Panc1 (cell line): ENCODE data around the gene MDM2. TPM values are rescaled to one million over a fixed set of nuclear protein-coding genes. Genes with fewer than 3 reads are reported as not detected.

Experiments
- ATAC-seq: fragments of 200-7000 bp; cut with Tn5 transposase; 2 replicates; pipeline ENCODE4 v1.9.1; 2020; ENCODE audit warnings: mild to moderate bottlenecking, moderate library complexity
- BruUV-seq: library from RNA; stranded (reverse); fragments of 400-500 nt; replicated peaks from 2 replicates; lab custom pipeline; 2021; lab: Mats Ljungman, UMichigan
- CTCF ChIA-PET: fragments of 300-600 bp; sonication (Branson Sonifier 250); formaldehyde crosslinking; loops from one replicate; lab custom pipeline; 2022; ENCODE audit warnings: antibody characterized with exemption; lab: Charles Lee
- POLR2A ChIA-PET: fragments of 300-600 bp; sonication (Branson Sonifier 250); formaldehyde crosslinking; loops from one replicate; lab custom pipeline; 2022; ENCODE audit warnings: antibody characterized with exemption; lab: Charles Lee
- DNase-seq: peaks from one replicate; pipeline ENCODE4 v3.0.0-alpha.2; 2010; ENCODE audit warnings: low read depth, low spot score
- H3K27ac ChIP-seq: 2 replicates; pipeline ENCODE4 v1.5.1; 2011; ENCODE audit warnings: mild to moderate bottlenecking, low read length, inconsistent platforms
- H3K27me3 ChIP-seq: fragments of 200-500 bp; sonication (Bioruptor generic); 2 replicates; pipeline ENCODE4 v1.6.0; 2014; ENCODE audit warnings: low read length, inconsistent platforms; ENCODE audit not compliant: control insufficient read depth, insufficient read depth
- H3K36me3 ChIP-seq: fragments of 200-500 bp; sonication (Bioruptor generic); 2 replicates; pipeline ENCODE4 v1.5.1; 2014; ENCODE audit warnings: inconsistent platforms, mild to moderate bottlenecking, low read length, moderate library complexity; ENCODE audit not compliant: control insufficient read depth, insufficient read depth
- H3K4me1 ChIP-seq: 2 replicates; pipeline ENCODE4 v1.5.1; 2011; ENCODE audit warnings: inconsistent platforms, mild to moderate bottlenecking, low read length, moderate library complexity; ENCODE audit not compliant: control insufficient read depth, insufficient read depth
- H3K4me3 ChIP-seq, 2 experiments: 2 replicates each; pipeline ENCODE4 v1.5.1; 2011 to 2012; ENCODE audit warnings: low read depth in 2 of 2, low read length in 2 of 2, mild to moderate bottlenecking in 2 of 2, inconsistent platforms in 1 of 2, moderate library complexity in 1 of 2
- H3K9me3 ChIP-seq: fragments of 200-500 bp; sonication (Bioruptor generic); 2 replicates; pipeline ENCODE4 v1.5.1; 2014; ENCODE audit warnings: low read depth, mild to moderate bottlenecking, inconsistent platforms, low read length, moderate library complexity; ENCODE audit not compliant: control insufficient read depth, insufficient read depth
- CTCF ChIP-seq: fragments of 450-650 bp; IDR thresholded peaks from 2 replicates; pipeline ENCODE4 v1.5.1; 2017; ENCODE audit warnings: mild to moderate bottlenecking
- POLR2AphosphoS5 ChIP-seq: IDR thresholded peaks from 2 replicates; pipeline ENCODE4 v1.6.1; 2012; ENCODE audit warnings: mild to moderate bottlenecking, low read depth, low read length, moderate library complexity
- REST ChIP-seq, 2 experiments: IDR thresholded peaks; 2 replicates each; pipeline ENCODE4 v1.6.1; 2011 to 2012; ENCODE audit warnings: low read depth in 2 of 2, control low read depth in 1 of 2, low read length in 1 of 2, mild to moderate bottlenecking in 1 of 2, moderate library complexity in 1 of 2; ENCODE audit not compliant: insufficient read depth in 1 of 2
- SIN3A ChIP-seq: IDR thresholded peaks from 2 replicates; pipeline ENCODE4 v1.6.1; 2012; ENCODE audit warnings: low read depth, mild to moderate bottlenecking, low read length, moderate library complexity, borderline replicate concordance; ENCODE audit not compliant: insufficient read depth
- TCF7L2 ChIP-seq: IDR thresholded peaks from 2 replicates; pipeline ENCODE4 v1.6.1; 2011; ENCODE audit warnings: mild to moderate bottlenecking, low read depth, low read length, inconsistent platforms
- in situ Hi-C: cut with HindIII; loops from 2 replicates; pipeline ENCODE4 v1.10.0; 2016; ENCODE audit warnings: low sequenced_read_pairs, low pct_unique_long_range_greater_than_20kb
- intact Hi-C: fragments of 100-400 bp; cut with micrococcal nuclease; formaldehyde crosslinking; loops from one replicate; pipeline ENCODE4 v1.10.0; 2022; ENCODE audit not compliant: unreplicated experiment
- total RNA-seq: library from RNA; stranded (reverse); gene quantifications from one replicate; pipeline ENCODE4 v1.2.1, GENCODE V29; 2021; ENCODE audit not compliant: unreplicated experiment

Gene MDM2
- total RNA-seq, 1 experiment from 2014 or later = 101 TPM

GRCh38 chr12:68785823-68786222, 22.2 kb upstream of the MDM2 start:
- no peak for ATAC-seq
- TF ChIP-seq POLR2AphosphoS5 (no peak), CTCF (no peak), REST (IDR thresholded peaks at IDR 0.05; ENCODE audit: insufficient read depth in 1 of 2, low read depth in 2 of 2, low read length in 1 of 2) (no peak), SIN3A (no peak), TCF7L2 (no peak)

GRCh38 chr12:68786929-68787328, 21.0 kb upstream of the MDM2 start:
- H3K27me3 ChIP-seq = no peaks in the 10 kb centered on the region
- in situ Hi-C loops = no loop called here
- no peaks in the 10 kb centered on the region for H3K9me3 ChIP-seq
- intact Hi-C loops = no loop called here
- ATAC-seq = peak; percentile 65; the same call in 1 of the 2 replicates
- BruUV-seq = no TSS peak
- H3K4me3 ChIP-seq = no peak overlapping the region
- no peaks in the 10 kb centered on the region for H3K4me1 ChIP-seq
- no peak for DNase-seq
- POLR2A ChIA-PET = no interaction called here
- no peaks in the 10 kb centered on the region for H3K36me3 ChIP-seq
- no peak for TF ChIP-seq TCF7L2
- TF ChIP-seq CTCF = peak; percentile 49; the same call in 1 of the 2 replicates
- TF ChIP-seq SIN3A = no peak
- H3K27ac ChIP-seq = no peak overlapping the region
- CTCF ChIA-PET = interaction anchor here (0.6 to 0.7 kb wide), 2 partner anchors 13 to 17 kb away, joined by 3 to 5 read pairs; no protein-coding TSS in a partner anchor

More at GRCh38 chr12:68785823-68786222, 22.2 kb upstream of the MDM2 start:
- ChIA-PET POLR2A (no interaction called here), CTCF (no interaction called here)
- Histone ChIP-seq H3K4me3 (no peak overlapping the region), H3K27me3 (no peaks in the 10 kb centered on the region), H3K9me3 (no peaks in the 10 kb centered on the region), H3K36me3 (no peaks in the 10 kb centered on the region), H3K27ac (no peak overlapping the region), H3K4me1 (no peaks in the 10 kb centered on the region)
- in situ Hi-C loops = no loop called here
- DNase-seq = no peak
- intact Hi-C loops = no loop called here
- no TSS peak for BruUV-seq
